HG02981 (cell line): Measurements from ENCODE around the gene ZCCHC12.
"Not testable (repeated sequence)": the region's sequence is repeated elsewhere in the genome, so short reads cannot be mapped to it uniquely, and the experiment has no call there.

ENCODE experiments used
- ATAC-seq: cut with Tn5 transposase; IDR thresholded peaks from one replicate; pipeline ENCODE4 v1.9.1; 2021; ENCODE audit warnings: mild to moderate bottlenecking, moderate library complexity; ENCODE audit not compliant: unreplicated experiment

Gene ZCCHC12

DNA sequence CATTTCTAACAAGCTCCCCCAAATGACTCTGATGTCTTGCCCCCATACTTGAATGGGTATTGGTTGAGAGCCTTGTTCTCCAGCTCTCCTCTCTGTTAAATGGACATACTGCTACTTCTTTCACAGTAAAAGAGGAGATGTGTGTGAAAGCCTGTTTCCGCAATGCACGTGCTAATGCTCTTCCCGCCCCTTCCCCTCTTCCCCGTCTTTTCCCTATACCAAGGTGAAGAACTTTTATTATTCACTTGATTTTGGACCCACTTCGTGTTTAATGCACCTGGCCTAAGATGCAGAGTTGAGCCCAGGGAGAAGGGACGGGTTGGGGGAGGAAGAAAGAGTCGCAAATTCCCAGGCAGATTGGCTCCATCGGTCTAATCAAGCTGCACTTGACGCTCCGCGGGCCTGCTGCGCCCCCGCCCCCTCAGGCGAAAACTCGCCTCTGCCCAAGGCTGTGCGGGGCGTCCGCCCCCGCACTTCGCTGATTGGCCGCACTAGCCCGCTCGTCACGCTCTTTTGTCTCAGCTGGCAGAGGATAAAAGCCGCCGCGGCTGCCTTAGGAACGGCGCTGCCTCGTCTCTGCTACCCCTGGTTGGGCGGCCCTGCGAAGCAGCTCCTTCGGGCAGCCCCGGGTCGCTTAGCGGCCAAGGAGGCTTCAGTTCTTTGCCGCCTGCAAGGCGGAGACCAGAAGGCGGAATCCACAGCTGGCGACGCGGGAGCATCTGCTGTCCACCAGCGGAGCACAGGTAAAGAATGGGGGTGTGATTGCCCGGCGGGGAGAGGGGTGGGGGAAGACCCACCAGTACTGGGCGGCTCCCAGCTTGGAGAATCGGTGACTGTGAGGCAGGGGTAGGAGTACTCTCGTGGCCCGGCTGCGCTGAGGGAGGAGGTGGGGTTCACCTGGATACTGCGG is at the start of gene ZCCHC12:
ZCCHC12 (plus strand) TSS at position 562 of the 910 bp plus-strand sequence. CDS start 1,421 bp downstream, outside the sequence.
- ATAC-seq, result no peak

DNA sequence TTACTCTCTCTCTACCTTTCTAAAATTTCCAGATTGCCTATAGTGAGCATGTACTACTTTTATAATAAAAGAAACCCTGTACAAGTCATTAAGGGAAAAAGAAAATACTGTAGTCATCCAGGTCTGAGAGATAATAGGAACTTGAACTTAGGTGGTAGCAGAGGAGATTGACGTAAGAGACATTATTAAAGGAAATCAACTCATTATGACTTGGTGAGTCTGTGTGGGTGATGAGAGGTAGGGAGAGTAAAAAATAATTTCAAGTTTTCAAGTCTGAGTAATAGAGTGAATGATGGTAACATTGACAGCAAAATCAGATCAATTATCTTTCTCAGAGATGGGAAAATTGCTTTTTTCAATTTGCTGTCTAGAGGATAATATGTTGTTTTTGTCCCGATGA is 44.0 kb upstream of the ZCCHC12 start:
- ATAC-seq, result no peak

DNA sequence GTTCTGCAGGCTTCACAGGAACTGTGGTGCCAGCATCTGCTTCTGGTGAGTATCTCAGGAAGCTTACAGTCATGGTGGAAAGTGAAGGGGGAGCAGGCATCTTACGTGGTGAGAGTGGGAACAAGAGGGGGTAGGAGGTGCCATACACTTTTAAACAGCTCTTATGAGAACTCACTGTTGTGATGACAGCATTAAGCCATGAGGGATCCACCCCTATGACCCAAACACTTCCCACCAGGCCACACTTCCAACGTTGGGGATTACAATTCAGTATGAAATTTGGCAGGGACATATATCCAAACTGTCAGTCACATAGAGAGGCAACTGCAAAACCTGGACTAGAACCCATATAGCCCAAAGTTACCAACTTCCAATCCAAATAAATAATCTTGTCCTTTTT is 43.1 kb upstream of the ZCCHC12 start:
- ATAC-seq, result no peak

DNA sequence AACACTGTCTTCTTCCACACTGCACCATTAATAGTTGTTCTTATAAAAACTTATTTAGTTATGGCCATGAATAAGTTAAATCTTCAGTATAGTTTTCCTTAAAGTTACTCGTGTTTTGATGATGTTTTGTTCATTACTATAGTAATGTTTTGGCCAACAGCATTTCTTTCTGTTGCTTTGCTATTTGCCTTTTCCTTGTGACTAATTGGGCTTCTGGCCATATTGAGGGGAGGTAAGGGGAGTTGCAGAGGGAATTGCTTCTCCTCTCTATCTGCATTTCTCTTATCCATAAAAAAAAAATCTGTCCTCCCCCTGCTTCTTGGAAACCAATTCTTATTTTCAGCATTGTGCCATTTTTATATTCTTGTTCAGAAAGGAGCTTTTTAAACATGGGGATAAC is 42.7 kb upstream of the ZCCHC12 start:
- no peak for ATAC-seq

DNA sequence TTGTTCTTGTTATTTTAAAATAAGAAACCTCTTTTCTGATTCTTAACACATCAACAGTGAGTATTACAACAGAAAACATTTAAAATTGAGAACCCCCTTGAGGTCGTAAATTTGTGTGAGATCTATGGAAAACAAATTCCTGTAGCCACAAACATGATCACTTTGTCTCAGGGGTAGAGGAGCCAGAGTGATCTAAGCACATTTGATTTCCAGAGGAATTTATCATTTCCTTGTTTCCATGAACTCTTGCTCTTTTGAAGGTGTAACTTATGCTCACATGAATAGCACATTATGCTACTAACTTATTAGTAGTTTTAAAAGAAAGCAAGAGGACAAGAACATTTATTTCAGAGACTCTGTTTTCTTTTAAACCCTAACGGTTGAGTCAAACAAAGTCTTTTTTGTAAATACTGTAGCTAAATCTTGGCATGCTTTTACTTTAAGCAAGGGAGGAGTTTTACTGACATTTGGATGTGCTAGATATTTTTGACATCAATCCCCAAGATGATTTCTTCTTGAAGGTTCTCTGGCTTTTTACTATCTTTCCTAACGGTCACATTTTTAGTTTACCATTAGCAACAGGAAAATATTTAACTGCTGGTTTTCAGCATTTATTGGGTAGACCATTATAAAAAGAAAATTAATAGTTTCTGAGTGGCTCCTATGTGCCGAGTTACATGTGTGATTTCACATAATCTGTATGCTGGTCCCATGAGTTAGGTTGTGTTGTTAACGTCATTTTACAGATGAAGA is 27.9 kb upstream of the ZCCHC12 start:
- ATAC-seq, result no peak

DNA sequence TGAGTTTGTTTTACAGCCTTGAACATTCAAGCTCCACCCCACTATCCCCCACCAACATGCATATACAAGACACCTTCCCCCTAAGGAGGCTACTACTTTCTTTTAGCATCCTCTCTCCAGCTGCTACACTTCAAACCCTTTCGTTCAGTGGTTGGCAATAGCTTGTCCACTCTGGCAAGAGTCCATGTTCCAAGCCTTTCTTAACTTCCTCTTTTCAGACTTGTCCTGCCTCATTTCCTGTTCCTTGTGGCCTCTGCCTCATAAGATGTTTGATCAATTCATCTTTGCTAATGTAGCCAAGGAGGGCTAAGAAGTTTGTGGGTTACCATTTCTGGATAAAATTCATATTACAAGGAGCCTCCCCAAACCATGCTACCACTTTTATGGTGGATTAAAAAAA is 20.8 kb upstream of the ZCCHC12 start:
- ATAC-seq, result no peak

DNA sequence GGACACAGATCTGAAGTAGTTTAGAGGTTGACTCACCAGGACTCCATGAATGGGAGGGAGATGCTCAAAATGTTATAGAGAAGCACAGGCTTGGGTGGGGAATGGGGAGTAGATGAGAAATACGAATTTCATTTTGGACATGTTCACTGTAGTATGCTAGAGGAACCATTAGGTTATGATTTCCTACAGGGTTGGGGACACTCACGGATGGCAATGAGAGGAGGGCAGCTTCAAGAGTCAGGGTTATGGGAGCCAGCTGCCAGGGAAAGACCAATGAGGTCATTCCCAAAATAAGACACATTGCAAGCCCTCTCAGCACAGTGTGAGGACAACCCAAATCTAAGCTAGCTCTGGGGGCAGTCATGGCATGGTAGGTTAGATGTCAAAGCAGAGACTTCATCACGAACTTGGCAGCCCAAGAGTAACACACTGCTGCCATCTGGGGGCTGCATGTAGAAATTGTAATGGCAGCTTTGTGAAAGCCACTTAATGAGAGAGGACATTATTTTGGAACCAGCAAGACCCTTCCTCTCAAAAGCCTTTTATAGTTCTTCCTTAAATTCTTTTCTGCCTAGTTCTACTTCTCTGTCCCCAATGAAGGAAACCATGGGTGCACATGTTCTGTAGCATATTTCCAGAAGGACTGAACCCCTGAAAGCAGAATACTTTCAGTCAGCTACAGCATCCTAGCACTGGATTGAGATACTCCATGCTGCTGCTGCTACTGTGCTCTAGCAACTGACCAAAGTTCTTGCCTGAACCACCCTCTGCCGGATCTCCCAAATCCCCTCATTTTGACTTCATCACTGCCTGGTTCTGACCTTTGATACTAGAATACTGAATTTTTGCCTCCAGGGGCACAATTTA is 16.2 kb upstream of the ZCCHC12 start:
- peak; percentile 48 for ATAC-seq

DNA sequence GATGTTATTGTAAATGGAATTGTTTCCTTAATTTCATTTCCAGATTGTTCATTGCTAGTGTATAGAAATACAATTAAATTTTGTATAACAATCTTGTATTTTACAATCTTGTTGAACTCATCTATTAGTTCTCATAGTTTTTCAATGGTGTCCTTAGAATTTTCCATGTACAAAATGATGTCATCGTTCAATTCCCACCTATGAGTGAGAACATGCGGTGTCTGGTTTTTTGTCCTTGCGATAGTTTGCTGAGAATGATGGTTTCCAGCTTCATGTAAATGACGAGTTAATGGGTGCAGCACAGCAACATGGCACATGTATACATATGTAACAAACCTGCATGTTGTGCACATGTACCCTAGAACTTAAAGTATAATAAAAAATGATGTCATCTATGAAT is 6.4 kb upstream of the ZCCHC12 start:
- ATAC-seq, result not testable (repeated sequence)

DNA sequence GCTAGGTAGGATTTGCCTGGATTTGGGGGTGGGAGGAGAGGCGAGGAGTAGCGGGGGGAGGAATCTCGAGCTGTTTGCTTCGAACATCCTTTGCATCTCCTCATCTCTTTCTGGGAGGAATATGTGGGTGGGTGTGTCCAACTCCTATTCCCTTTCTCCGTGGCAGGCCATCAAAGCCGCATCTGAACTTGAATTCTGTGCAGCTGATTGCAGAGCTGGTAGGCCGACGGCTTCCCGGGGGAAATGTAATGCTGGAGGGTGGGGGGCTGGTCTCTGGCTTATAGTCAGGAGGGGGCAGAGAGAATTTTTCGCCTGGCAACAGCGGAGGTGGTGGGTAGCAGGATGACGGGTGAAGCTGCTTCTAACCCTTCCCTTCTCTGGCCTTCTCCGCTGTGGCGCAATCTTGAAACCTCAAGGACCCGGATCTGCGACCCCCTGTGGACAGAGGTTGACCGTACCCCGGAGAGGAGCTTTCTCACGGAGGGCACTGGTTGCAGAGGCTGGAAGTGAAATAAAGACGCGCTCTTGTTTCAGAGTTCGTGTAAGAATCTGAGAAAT is 628 bp downstream of the ZCCHC12 start:
- ATAC-seq, result no peak

DNA sequence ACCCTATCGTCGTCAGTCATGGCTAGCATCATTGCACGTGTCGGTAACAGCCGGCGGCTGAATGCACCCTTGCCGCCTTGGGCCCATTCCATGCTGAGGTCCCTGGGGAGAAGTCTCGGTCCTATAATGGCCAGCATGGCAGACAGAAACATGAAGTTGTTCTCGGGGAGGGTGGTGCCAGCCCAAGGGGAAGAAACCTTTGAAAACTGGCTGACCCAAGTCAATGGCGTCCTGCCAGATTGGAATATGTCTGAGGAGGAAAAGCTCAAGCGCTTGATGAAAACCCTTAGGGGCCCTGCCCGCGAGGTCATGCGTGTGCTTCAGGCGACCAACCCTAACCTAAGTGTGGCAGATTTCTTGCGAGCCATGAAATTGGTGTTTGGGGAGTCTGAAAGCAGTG is 1.6 kb downstream of the ZCCHC12 start:
- no peak for ATAC-seq

DNA sequence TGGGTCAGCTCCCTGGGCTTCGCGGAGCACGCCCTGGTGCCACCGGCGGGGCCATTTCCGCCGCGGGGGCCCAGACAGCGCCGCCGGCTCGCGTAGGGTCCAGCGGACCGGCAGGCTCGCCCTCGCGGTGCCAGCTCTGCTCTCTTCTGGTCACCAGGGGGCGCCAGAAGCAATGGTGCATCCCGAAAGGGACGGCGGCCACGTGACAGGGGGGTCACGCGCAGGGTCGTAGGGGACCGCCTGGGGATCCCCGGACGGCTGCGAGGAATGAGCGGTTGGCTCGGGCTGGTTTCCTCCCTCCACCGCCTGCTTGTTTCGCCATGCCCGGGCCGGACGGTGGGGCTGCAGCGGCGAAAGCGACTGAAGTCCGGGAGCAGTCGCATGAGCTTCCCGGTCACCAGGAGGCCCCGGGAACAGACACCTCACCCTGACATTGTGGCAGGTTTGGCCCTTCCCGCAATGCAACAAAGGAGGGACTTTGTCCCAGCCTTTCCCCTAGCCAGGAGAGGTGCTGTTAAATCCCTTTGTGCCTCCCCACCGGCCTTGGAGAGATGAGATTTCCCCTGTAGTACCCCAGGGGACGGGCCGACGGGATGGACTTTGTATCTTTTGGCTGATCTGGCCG is 15.8 kb downstream of the ZCCHC12 start:
- peak; percentile 71 for ATAC-seq

DNA sequence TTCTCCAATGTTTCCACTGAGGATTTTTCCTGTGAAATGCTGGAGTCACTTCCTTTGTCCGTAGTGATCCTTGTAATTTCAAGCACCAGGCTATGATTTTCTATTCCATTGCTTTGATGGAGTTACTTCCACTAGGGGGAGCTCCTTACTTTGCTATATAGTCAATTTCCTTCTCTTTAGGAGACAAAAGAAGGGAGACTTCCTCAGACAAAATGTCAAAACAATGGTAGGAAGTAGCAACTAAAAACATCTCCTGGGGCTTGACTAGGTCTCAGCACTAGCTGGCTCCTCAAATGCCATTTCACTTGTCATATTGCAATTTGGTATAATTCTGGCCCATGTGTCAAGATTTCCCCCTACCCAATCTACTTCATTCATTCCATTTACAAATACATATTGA is 24.1 kb downstream of the ZCCHC12 start:
- ATAC-seq, result no peak

DNA sequence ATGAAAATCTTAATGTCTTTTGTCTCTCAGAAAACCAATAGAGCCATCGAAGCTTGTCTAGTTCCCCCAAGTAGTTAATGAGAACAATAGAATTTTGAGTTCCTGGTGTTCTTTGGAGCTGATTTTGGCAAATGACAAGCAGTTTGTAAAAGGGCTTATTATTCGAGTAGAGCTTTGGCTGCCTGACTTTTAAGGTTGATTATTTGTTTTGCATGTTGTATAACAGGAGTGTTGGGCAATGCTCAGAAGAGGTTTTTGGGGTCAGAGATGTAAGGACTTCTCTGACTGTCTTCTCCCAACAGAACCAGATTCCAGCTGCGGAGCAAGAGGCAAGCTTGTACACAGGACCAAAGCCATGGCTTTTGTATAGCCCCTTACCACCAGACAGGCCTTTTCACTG is 30.0 kb downstream of the ZCCHC12 start:
- no peak for ATAC-seq

DNA sequence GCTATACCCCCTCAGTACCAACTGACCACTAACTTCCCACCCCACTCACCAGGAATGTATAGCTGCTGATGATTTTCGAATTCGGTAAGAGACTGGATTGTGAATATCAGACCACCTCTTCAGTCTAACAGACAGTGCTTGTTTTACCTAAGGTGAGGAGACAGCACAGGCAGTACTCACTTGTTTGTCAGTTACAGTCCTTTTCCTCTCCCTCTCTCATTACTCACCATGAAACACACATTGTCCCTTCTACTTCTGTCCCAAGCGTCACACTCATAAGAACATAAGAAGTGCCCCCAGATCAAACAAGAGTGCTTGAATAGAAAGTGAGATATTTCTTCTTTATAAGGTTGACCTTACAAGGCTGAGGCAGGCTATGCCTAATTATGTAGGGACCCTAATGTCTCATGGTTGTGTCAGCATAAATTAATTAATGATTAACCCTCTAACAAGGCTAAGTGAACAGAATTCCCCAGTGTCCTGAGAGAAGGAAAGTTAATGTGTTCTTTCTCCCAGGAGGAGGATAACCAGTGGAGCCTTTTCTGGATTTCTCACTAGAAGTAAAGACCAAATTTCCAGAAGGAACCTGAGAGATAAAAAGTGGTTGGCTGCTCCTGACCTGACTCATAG is 32.2 kb downstream of the ZCCHC12 start:
- no peak for ATAC-seq

DNA sequence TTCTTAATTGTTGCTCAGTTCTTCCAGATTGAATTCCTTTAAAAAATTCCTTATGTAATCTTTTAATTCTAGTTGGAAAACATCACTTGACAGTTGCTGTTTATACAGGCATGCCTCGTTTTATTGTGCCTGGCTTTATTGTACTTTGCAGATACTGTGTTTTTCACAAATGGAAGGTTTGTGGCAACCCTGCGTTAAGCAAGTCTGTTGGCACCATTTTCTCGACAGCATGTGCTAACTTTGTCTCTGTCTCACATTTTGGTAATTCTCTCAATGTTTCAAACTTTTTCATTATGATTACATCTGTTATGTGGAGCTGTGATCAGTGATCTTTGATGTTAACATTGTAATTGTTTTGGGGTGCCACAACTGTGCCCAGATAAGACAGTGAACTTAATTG is 33.4 kb downstream of the ZCCHC12 start:
- no peak for ATAC-seq

DNA sequence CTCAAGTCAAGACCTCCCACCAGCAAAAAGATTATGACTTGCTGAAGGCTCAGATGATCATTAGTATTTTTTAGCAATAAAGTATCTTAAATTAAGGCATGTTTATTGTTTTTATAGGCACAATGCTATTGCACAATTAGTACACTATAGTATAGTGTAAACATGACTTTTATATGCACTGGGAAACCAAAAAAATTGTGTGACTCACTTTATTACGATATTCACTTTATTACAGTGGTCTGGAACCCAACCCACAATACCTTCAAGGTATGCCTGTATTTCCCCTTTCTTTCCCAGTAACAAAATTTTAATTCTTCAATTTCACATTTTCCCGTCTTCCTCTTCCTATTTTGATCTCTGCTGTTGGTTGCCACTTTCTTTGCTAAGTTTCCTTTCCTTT is 37.7 kb downstream of the ZCCHC12 start:
- ATAC-seq, result no peak

DNA sequence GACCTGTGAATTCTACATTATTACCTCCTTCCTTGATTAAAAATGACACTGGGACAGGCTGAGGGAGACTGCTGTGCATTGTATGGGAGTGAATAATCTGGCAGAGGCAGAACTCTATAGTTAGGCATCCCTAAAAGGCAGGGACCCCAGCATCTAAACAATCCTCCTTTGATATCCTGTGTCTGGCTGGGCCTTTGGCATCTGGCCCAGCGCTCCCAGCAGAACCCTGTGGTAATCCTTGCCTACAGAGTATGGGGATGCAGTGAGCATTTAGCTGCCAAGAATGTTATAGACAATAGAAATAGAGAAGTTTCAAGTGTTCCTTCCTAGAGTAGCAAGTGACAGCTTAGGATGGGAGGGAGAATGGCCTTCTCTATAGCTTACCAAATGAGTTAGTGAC is 38.5 kb downstream of the ZCCHC12 start:
- ATAC-seq, result no peak

DNA sequence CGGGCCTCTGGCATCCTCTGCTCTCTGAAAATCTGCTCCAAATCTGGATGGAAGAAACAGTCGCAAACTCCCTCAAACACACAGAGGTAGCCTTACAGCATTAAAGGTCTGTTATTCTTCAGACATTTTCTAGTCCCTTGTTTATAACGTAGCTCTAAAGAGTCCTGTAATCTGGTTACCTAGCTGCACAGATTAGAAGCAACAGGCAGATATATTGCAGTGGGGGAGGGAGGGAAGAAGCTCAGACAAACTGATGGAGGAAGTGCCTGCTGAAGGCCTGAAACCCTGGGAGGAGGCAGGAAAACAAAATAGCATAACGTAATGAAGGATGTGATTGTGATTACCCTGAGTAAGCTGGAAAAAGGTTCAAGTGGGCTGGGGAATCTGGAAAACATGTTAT is 39.4 kb downstream of the ZCCHC12 start:
- no peak for ATAC-seq

DNA sequence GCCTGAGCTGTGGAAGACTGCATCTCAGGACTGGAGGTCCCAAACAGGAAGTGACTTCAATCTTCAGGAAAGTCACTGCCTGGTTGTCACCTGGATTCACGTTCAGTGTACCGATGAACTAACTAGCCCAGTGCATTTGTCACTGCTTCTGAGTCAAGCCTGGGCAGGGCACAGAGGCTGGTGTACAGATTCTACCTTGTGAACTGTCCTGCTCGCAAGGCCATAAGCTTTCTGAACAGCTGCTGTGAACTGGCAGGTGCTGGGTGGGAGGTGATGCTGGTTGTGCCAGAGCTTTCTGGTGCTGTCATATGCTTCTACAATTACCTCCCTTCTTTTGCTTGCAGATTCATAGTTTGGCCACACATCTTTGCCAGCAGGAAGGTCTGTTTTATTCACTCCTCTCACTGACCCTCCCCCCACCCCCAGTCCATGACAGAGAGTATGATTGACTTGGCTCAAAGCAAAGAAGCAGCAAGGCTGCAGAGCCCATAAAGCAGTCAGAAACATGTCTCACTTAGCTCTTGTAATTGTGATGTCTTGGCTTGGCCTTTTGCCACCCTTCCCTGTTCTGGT is 40.5 kb downstream of the ZCCHC12 start:
- no peak for ATAC-seq

DNA sequence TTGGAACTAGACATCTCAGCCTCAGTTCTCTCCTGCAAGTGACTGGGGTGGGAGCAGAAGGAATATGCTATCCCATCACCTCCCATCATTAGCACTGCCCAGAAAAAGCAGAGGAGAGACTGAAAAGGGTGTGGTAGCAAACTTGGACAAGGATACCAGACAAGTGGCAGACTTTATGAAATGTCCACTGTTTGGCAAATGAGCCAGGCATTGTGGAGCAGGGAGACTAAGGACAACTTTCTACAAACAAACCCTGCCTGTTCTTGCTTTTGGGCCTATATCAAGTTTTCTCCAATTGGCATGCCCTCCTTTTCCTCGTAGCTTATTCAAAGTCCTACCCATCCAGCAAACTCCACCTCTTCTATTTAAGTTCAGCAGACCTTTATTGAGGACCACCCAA is 41.6 kb downstream of the ZCCHC12 start:
- ATAC-seq, result no peak
